H1 (cell line): Measurements from ENCODE around the gene PLD3. TPM values are rescaled to one million over a fixed set of nuclear protein-coding genes. Genes with fewer than 3 reads are reported as not detected.

Experiments used
- CTCF ChIA-PET: fragments of 300-600 bp; sonication (Branson Sonifier 250); formaldehyde crosslinking; loops from one replicate; lab custom pipeline; 2021; ENCODE audit not compliant: partially characterized antibody; lab: Charles Lee
- POLR2A ChIA-PET: fragments of 300-600 bp; sonication (Branson Sonifier 250); formaldehyde crosslinking; loops from one replicate; lab custom pipeline; 2021; ENCODE audit warnings: inconsistent platforms; ENCODE audit not compliant: partially characterized antibody; lab: Charles Lee
- DNase-seq, 2 experiments: peaks; one replicate each; pipeline versions ENCODE4 v3.0.0 to v3.0.0-alpha.2; 2010 to 2022; ENCODE audit warnings: low spot score in 2 of 2, low read depth in 1 of 2, mixed read lengths in 1 of 2
- FAIRE-seq: peaks from 2 replicates; lab custom pipeline; 2011; peaks lifted over from hg19 to GRCh38; lab: Jason Lieb, UNC
- H2AFZ ChIP-seq: 2 replicates; pipeline ENCODE4 v1.8.1; 2012; ENCODE audit warnings: low read length, inconsistent platforms
- H2AK5ac ChIP-seq: 2 replicates; pipeline ENCODE4 v1.6.1; 2013; ENCODE audit warnings: low read depth, low read length
- H2BK120ac ChIP-seq: replicated peaks from 2 replicates; pipeline ENCODE3; 2013; ENCODE audit warnings: low read depth, low read length, inconsistent platforms
- H2BK12ac ChIP-seq: 2 replicates; pipeline ENCODE4 v1.6.1; 2013; ENCODE audit warnings: low read depth, low read length
- H2BK15ac ChIP-seq: 2 replicates; pipeline ENCODE4 v1.6.1; 2013; ENCODE audit warnings: low read length
- H2BK20ac ChIP-seq: 2 replicates; pipeline ENCODE4 v1.6.1; 2013; ENCODE audit warnings: low read length
- H2BK5ac ChIP-seq: 2 replicates; pipeline ENCODE4 v1.6.1; 2013; ENCODE audit warnings: low read depth, low read length
- H3K14ac ChIP-seq: 2 replicates; pipeline ENCODE4 v1.6.1; 2013; ENCODE audit warnings: inconsistent platforms; ENCODE audit not compliant: insufficient read length
- H3K18ac ChIP-seq: 2 replicates; pipeline ENCODE4 v1.6.1; 2013; ENCODE audit warnings: low read length; ENCODE audit errors: extremely low read depth
- H3K23ac ChIP-seq: 2 replicates; pipeline ENCODE4 v1.6.1; 2013; ENCODE audit warnings: inconsistent platforms; ENCODE audit not compliant: insufficient read length
- H3K23me2 ChIP-seq: 2 replicates; pipeline ENCODE4 v1.6.1; 2013; ENCODE audit warnings: low read depth, low read length
- H3K27ac ChIP-seq: 2 replicates; pipeline ENCODE4 v1.6.1; 2011; ENCODE audit warnings: low read depth, low read length, inconsistent platforms
- H3K27me3 ChIP-seq, 4 experiments: replicated peaks in 1 of 4; 1 replicate in 1 of 4; 2 replicates in 3 of 4; pipeline versions ENCODE4 v1.6.1 to v1.8.1; 2011 to 2013; ENCODE audit warnings: low read length in 3 of 4, mild to moderate bottlenecking in 3 of 4, inconsistent platforms in 2 of 4, mixed read lengths in 2 of 4, moderate library complexity in 1 of 4; ENCODE audit not compliant: control insufficient read depth in 3 of 4, insufficient read depth in 3 of 4; ENCODE audit errors: extremely low read depth in 1 of 4
- H3K36me3 ChIP-seq, 4 experiments: 2 replicates each; pipeline versions ENCODE4 v1.6.1 to v1.8.1; 2011 to 2013; ENCODE audit warnings: mild to moderate bottlenecking in 4 of 4, low read length in 3 of 4, moderate library complexity in 2 of 4, control low read depth in 1 of 4, inconsistent platforms in 1 of 4; ENCODE audit not compliant: insufficient read depth in 4 of 4, control insufficient read depth in 2 of 4
- H3K4ac ChIP-seq: replicated peaks from 2 replicates; pipeline ENCODE3; 2013; ENCODE audit warnings: low read length, low read depth, mixed read lengths, inconsistent platforms; ENCODE audit not compliant: insufficient read length
- H3K4me1 ChIP-seq, 4 experiments: replicated peaks in 1 of 4; 1 replicate in 1 of 4; 2 replicates in 3 of 4; pipeline versions ENCODE4 v1.6.1 to v1.8.1; 2011 to 2013; ENCODE audit warnings: low read length in 3 of 4, inconsistent platforms in 2 of 4, mixed read lengths in 1 of 4; ENCODE audit not compliant: insufficient read depth in 4 of 4, control insufficient read depth in 3 of 4
- H3K4me2 ChIP-seq, 2 experiments: 2 replicates each; pipeline versions ENCODE4 v1.6.1 to v1.8.1; 2011 to 2013; ENCODE audit warnings: low read depth in 2 of 2, low read length in 2 of 2, control low read depth in 1 of 2, inconsistent platforms in 1 of 2, mild to moderate bottlenecking in 1 of 2; ENCODE audit not compliant: insufficient read depth in 1 of 2
- H3K4me3 ChIP-seq, 4 experiments: fragments of 200-600, 300-600 bp in 1 of 4; sonication (generic), shearing (Covaris generic), sonication (Bioruptor Twin) in 1 of 4; 2 replicates each; pipeline versions ENCODE4 v1.5.1 to v1.8.1; 2011 to 2016; ENCODE audit warnings: low read length in 4 of 4, low read depth in 3 of 4, control low read depth in 2 of 4, inconsistent platforms in 2 of 4, mild to moderate bottlenecking in 2 of 4, mixed read lengths in 1 of 4, moderate library complexity in 1 of 4; ENCODE audit not compliant: insufficient read depth in 2 of 4; ENCODE audit errors: extremely low read depth in 1 of 4
- H3K56ac ChIP-seq: replicated peaks from 2 replicates; pipeline ENCODE3; 2013; ENCODE audit warnings: low read depth, mild to moderate bottlenecking, mixed read lengths, low read length, inconsistent platforms; ENCODE audit not compliant: insufficient read length
- H3K79me1 ChIP-seq: 2 replicates; pipeline ENCODE4 v1.6.1; 2013; ENCODE audit warnings: low read depth, low read length, control low read depth
- H3K79me2 ChIP-seq, 2 experiments: 2 replicates each; pipeline versions ENCODE4 v1.6.1 to v1.8.1; 2012 to 2013; ENCODE audit warnings: low read length in 2 of 2, mild to moderate bottlenecking in 2 of 2, inconsistent platforms in 1 of 2; ENCODE audit not compliant: insufficient read depth in 2 of 2, control insufficient read depth in 1 of 2
- H3K9ac ChIP-seq, 4 experiments: replicated peaks in 1 of 4; 1 replicate in 1 of 4; 2 replicates in 3 of 4; pipeline versions ENCODE4 v1.6.1 to v1.8.1; 2011 to 2013; ENCODE audit warnings: low read depth in 3 of 4, low read length in 3 of 4, control low read depth in 2 of 4, mild to moderate bottlenecking in 2 of 4, moderate library complexity in 2 of 4, inconsistent platforms in 1 of 4; ENCODE audit errors: extremely low read depth in 1 of 4
- H3K9me3 ChIP-seq, 2 experiments: 2 replicates each; pipeline versions ENCODE4 v1.6.1 to v1.8.1; 2012 to 2013; ENCODE audit warnings: mild to moderate bottlenecking in 2 of 2, moderate library complexity in 2 of 2, control low read depth in 1 of 2, inconsistent platforms in 1 of 2, low read depth in 1 of 2, low read length in 1 of 2, mixed read lengths in 1 of 2; ENCODE audit not compliant: insufficient read depth in 2 of 2
- H4K20me1 ChIP-seq, 2 experiments: replicated peaks in 1 of 2; 2 replicates each; pipeline versions ENCODE3 to v1.8.1; 2011 to 2013; ENCODE audit warnings: inconsistent platforms in 2 of 2, low read length in 2 of 2, mild to moderate bottlenecking in 1 of 2; ENCODE audit not compliant: insufficient read depth in 2 of 2, control insufficient read depth in 1 of 2
- H4K5ac ChIP-seq: 2 replicates; pipeline ENCODE4 v1.6.1; 2013; ENCODE audit warnings: low read length, low read depth, mixed read lengths, inconsistent platforms; ENCODE audit not compliant: insufficient read length
- H4K8ac ChIP-seq: 2 replicates; pipeline ENCODE4 v1.8.0; 2013; ENCODE audit warnings: mild to moderate bottlenecking, moderate library complexity, low read length, inconsistent platforms; ENCODE audit not compliant: insufficient read depth; ENCODE audit errors: extremely low read depth
- H4K91ac ChIP-seq: replicated peaks from 2 replicates; pipeline ENCODE3; 2013; ENCODE audit warnings: low read length, mixed read lengths, inconsistent platforms; ENCODE audit not compliant: insufficient read length
- BCL11A ChIP-seq, 2 experiments: IDR thresholded peaks; one replicate each; pipeline ENCODE4 v1.6.1; 2011; ENCODE audit warnings: low read depth in 2 of 2, low read length in 2 of 2, mild to moderate bottlenecking in 2 of 2
- CBX8 ChIP-seq: fragments of 300-800, 300-1000 bp; sonication (generic); IDR thresholded peaks from 2 replicates; pipeline ENCODE4 v1.7.1; 2016; ENCODE audit warnings: low read depth, low read length, borderline replicate concordance
- EP300 ChIP-seq, 2 experiments: IDR thresholded peaks; 1 replicate in 1 of 2; 2 replicates in 1 of 2; pipeline ENCODE4 v1.6.1; 2011 to 2012; ENCODE audit warnings: low read depth in 2 of 2, low read length in 2 of 2, mild to moderate bottlenecking in 2 of 2, borderline replicate concordance in 1 of 2, inconsistent platforms in 1 of 2, moderate library complexity in 1 of 2
- NRF1 ChIP-seq: IDR thresholded peaks from 2 replicates; pipeline ENCODE4 v1.6.1; 2011; ENCODE audit warnings: mild to moderate bottlenecking, low read depth, low read length, improper control_type of control experiment
- POLR2A ChIP-seq, 2 experiments: IDR thresholded peaks; 1 replicate in 1 of 2; 2 replicates in 1 of 2; pipeline ENCODE4 v1.6.1; 2011; ENCODE audit warnings: low read depth in 2 of 2, low read length in 2 of 2, mild to moderate bottlenecking in 2 of 2; ENCODE audit errors: control extremely low read depth in 1 of 2
- RBBP5 ChIP-seq: IDR thresholded peaks from 2 replicates; pipeline ENCODE4 v1.7.1; 2012; ENCODE audit warnings: low read depth, mild to moderate bottlenecking, inconsistent platforms, low read length, moderate library complexity, borderline replicate concordance
- SP1 ChIP-seq: IDR thresholded peaks from 2 replicates; pipeline ENCODE4 v1.6.1; 2011; ENCODE audit warnings: low read depth, low read length
- ZNF274 ChIP-seq: IDR thresholded peaks from 2 replicates; pipeline ENCODE4 v1.7.0; 2012; ENCODE audit warnings: low read length, borderline replicate concordance; ENCODE audit errors: extremely low read depth
- WGBS, 2 experiments: shearing (Covaris generic) in 1 of 2; methylation state at CpG; one replicate each; pipeline versions ENCODE4 v1.1.6 to v1.1.7; 2013 to 2015; ENCODE audit warnings: low lambda C conversion rate in 2 of 2, mixed read lengths in 2 of 2, inconsistent platforms in 1 of 2, low coverage in 1 of 2, missing lambda C conversion rate in 1 of 2; ENCODE audit not compliant: insufficient replicate concordance in 2 of 2, insufficient coverage in 1 of 2, insufficient read length in 1 of 2; ENCODE audit errors: extremely low coverage in 1 of 2, missing lambda C conversion rate in 1 of 2; 5-methylcytosine and 5-hydroxymethylcytosine counted together
- polyA plus RNA-seq, 7 experiments: library from polyadenylated mRNA; depleted of rRNA in 3 of 7; stranded (reverse) in 5 of 7; unstranded in 2 of 7; fragments of >200 nt in 5 of 7; fragments of 200-250 nt in 2 of 7; gene quantifications; 1 replicate in 5 of 7; 2 replicates in 1 of 7; 4 replicates in 1 of 7; pipeline versions ENCODE4 v1.2.1 to v1.2.3, GENCODE V29; 2011 to 2013; ENCODE audit warnings: missing spikeins in 2 of 7, mixed read lengths in 2 of 7
- total RNA-seq: library from RNA; stranded (reverse); fragmentation: NEBNext Ultra II Directional; extraction: Animal tissue kit (Norgen Biotek cat#: 25700); gene quantifications from 2 replicates; pipeline ENCODE4 v1.2.1, GENCODE V29; 2021
- TF ChIP-seq, protein P1 (sequence below): IDR thresholded peaks from 2 replicates; pipeline ENCODE4 v1.6.1; 2012; ENCODE audit warnings: inconsistent platforms

The PLD3 gene
- total and polyA plus RNA-seq, 2 of the 8 experiments (the other 6 are each of a cell fraction or from before 2014, with no cell fraction given): 180 to 543 TPM

GRCh38 chr19:40387155-40387554 lies 38.7 kb downstream of the PLD3 start:
- H3K9ac ChIP-seq: no peak overlapping the region
- H3K27ac ChIP-seq: no peak overlapping the region
- peaks cover 0 to 7% (median 3%) of the 10 kb centered on the region in 4 experiments; a peak in 4 of 7 replicates for H3K4me1 ChIP-seq
- H3K4me2 ChIP-seq: no peak overlapping the region
- H4K20me1 ChIP-seq: no peaks in the 10 kb centered on the region
- H3K14ac ChIP-seq: no peak overlapping the region
- WGBS, 2 experiments: 91% methylated on average over 9 of the region's 10 CpGs; no CpG with 5 or more reads in 1 of the 2 experiments
- H3K27me3 ChIP-seq: no peaks in the 10 kb centered on the region
- no peak overlapping the region for H4K5ac ChIP-seq
- no peak overlapping the region for H3K4ac ChIP-seq
- no peak overlapping the region for H3K18ac ChIP-seq
- no peak overlapping the region for H2AK5ac ChIP-seq
- no peaks in the 10 kb centered on the region for H3K36me3 ChIP-seq
- H2AFZ ChIP-seq: no peak overlapping the region
- H3K23me2 ChIP-seq: no peaks in the 10 kb centered on the region
- CTCF ChIA-PET: interaction anchor here (1.1 to 1.7 kb wide), 2 partner anchors 33 to 248 kb away, joined by 3 to 4 read pairs; no protein-coding TSS in a partner anchor
- no peak overlapping the region for H2BK15ac ChIP-seq
- no peak overlapping the region for H4K8ac ChIP-seq
- no peak overlapping the region for H2BK20ac ChIP-seq
- H4K91ac ChIP-seq: no peak overlapping the region
- H2BK12ac ChIP-seq: 0 out of 2 replicates have a peak overlapping the region, but pooled peaks have one; percentile 17
- H3K56ac ChIP-seq: no peak overlapping the region
- FAIRE-seq: no peak
- POLR2A ChIA-PET: interaction anchor here (0.9 to 1.7 kb wide), 2 partner anchors 15 to 123 kb away, joined by 3 to 5 read pairs; no protein-coding TSS in a partner anchor
- H2BK5ac ChIP-seq: no peak overlapping the region
- no peak for TF ChIP-seq NRF1
- TF ChIP-seq, protein P1, sequence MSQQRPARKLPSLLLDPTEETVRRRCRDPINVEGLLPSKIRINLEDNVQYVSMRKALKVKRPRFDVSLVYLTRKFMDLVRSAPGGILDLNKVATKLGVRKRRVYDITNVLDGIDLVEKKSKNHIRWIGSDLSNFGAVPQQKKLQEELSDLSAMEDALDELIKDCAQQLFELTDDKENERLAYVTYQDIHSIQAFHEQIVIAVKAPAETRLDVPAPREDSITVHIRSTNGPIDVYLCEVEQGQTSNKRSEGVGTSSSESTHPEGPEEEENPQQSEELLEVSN: no peak
- no peak for TF ChIP-seq ZNF274
- no peak for TF ChIP-seq CBX8
- no peak for TF ChIP-seq BCL11A (IDR thresholded peaks at IDR 0.05; ENCODE audit: low read depth in 2 of 2, low read length in 2 of 2)
- TF ChIP-seq RBBP5: no peak
- TF ChIP-seq POLR2A (IDR thresholded peaks at IDR 0.05; ENCODE audit: control extremely low read depth in 1 of 2, low read depth in 2 of 2, low read length in 2 of 2): no peak
- TF ChIP-seq SP1: no peak
- TF ChIP-seq EP300 (IDR thresholded peaks at IDR 0.05; ENCODE audit: borderline replicate concordance in 1 of 2, low read depth in 2 of 2, low read length in 2 of 2): no peak
- H3K9me3 ChIP-seq: no peaks in the 10 kb centered on the region
- no peak overlapping the region for H3K23ac ChIP-seq
- DNase-seq: no peak
- no peak overlapping the region for H2BK120ac ChIP-seq
- no peaks in the 10 kb centered on the region for H3K79me2 ChIP-seq
- H3K79me1 ChIP-seq: no peaks in the 10 kb centered on the region
- H3K4me3 ChIP-seq: no peak overlapping the region
